ENCODE results near the gene GLRA1.

GLRA1 gene

DNA sequence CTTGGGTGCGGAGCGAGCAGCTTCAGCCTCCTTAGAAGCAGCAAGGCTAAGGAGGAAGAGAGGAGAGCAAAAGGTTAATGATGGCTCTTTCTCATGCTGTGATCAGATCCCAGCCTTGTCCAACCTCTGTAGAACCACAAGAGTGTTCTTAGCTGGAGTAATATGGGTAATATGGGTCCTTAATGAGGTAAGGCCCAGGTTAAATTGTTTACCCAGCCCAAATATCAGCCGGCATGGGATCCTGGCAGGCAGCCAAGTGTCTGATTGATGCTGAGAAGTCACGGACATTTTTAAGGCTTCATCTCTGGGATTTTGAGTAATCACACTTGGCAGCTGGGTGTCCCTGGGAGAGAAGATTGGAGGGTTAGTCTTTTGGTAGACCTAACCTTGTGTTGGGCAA lies 32.3 kb downstream of the GLRA1 start:
- DNase-seq (ENCODE audit: low read depth in 1 of 2, low spot score in 1 of 2): no peak
- no peak for TF ChIP-seq JUND (IDR thresholded peaks at IDR 0.05; ENCODE audit: low read depth)
- in situ Hi-C loops (cut with HindIII; ENCODE audit: low pct_unique_long_range_greater_than_20kb, low sequenced_read_pairs): no loop called here

DNA sequence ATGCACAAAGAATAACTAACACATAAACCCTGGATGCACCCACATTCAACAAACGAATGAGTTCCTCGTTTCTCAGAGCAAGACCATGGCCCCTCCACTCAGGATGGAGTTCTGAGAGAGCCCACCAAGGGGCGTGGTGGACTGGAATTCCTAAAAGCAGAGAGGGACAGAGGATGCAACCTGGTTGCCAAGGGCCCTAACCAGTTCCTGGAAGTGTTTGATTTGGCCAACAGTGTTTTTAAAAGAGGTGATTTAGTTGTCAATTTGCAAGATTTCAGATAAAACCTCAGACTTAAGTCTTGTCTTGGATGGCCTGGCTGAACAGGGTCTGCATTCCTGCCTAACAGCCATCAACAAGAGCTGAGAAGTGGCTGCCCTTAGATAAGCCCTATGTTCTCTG lies 34.4 kb downstream of the GLRA1 start:
- no peak for TF ChIP-seq JUND (IDR thresholded peaks at IDR 0.05; ENCODE audit: low read depth)
- in situ Hi-C loops (cut with HindIII; ENCODE audit: low pct_unique_long_range_greater_than_20kb, low sequenced_read_pairs): no loop called here
- no peak for DNase-seq (ENCODE audit: low read depth in 1 of 2, low spot score in 1 of 2)

DNA sequence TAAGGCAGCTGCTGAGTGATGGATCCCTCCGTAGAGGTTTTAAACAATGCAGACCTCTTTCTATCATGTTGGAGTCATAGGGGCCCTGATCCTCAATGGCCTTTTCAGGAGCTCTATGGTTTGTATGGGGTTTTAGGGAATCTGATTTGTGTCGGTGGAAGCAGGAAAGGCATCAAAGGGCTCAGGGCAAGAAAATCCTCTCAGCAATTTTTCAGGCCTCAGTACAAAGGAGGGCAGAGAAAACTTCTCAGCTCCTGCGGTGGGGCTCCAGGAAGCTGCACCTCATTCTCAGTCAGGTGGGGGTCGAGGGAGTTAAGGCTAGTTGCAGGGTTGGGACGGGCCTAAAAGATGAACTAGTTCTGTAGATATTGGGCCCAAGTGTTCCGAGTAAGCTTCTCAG lies 35.0 kb downstream of the GLRA1 start:
- in situ Hi-C loops (cut with HindIII; ENCODE audit: low pct_unique_long_range_greater_than_20kb, low sequenced_read_pairs): no loop called here
- TF ChIP-seq JUND (IDR thresholded peaks at IDR 0.05; ENCODE audit: low read depth): no peak
- DNase-seq (ENCODE audit: low read depth in 1 of 2, low spot score in 1 of 2): no peak

DNA sequence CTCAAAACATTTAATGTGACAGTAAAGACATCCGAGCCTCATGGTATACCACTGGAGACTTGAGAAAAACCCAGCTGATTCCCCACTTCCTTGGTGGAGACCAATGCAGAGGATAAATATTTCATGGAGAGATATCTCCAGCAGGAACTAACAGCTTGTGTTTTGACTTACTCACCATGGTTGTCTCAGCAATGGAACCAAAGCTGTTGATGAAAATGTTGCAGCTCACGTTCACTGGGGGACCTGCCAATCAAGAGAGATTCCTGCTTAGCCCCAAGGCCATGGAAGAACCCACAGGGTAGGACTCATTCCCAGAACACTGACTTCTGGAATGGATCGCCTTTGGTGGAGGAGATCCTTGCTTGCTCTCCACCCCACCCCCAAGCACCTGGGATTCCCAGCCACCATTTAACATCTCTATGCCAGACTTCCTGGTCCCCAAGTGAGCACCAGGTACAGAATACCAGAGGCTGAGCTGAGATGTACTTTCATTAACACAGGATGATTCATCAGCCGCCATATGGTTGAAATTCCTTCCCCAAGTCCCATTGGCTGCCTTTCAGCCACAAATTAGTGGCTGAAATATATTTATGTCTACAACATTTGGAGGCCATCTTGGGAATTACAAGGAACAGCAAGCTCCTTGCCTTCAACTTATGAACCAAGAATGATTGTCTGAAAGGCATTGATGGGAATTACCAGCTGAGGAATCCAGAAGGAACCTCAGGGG lies 37.9 kb downstream of the GLRA1 start:
- DNase-seq (ENCODE audit: low read depth in 1 of 2, low spot score in 1 of 2): no peak
- in situ Hi-C loops (cut with HindIII; ENCODE audit: low pct_unique_long_range_greater_than_20kb, low sequenced_read_pairs): no loop called here
- no peak for TF ChIP-seq JUND (IDR thresholded peaks at IDR 0.05; ENCODE audit: low read depth)

DNA sequence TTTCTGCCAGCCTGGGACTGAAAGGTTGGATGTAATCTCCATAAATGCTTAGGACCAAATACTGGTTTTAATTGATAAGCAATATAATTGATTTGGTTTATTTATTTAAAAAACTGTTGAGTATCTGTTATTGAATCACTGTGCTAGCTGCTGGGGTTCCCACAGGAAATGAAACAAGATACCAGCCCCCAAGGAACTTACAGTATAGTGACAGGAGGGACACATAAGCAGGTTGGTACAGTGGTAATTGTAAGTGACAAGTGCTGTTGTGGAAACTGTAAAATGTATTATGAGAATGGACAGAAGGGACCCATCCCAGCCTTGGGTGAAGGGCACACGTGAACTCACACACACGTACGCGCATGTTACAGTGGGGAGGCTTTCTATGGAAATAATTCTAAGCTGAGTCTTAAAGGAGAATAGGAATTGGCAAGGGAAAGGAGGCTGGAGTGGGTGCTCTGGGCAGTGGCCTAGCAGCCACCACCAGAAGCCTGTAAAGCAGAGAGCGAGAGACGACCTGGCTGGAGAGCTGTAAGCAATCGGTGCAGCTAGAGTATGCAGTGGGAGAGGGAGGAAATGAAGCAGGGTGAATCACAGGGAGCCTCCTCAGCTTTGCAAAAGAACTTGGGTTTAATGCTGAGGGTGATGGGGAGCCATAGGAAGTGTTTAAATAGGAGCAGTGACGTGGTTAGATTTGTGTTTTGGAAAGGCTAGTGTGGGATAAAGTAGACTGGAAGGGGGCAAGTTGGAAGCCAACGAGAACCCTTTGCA lies 39.3 kb downstream of the GLRA1 start:
- no peak for TF ChIP-seq JUND (IDR thresholded peaks at IDR 0.05; ENCODE audit: low read depth)
- in situ Hi-C loops (cut with HindIII; ENCODE audit: low pct_unique_long_range_greater_than_20kb, low sequenced_read_pairs): no loop called here
- no peak for DNase-seq (ENCODE audit: low read depth in 1 of 2, low spot score in 1 of 2)

DNA sequence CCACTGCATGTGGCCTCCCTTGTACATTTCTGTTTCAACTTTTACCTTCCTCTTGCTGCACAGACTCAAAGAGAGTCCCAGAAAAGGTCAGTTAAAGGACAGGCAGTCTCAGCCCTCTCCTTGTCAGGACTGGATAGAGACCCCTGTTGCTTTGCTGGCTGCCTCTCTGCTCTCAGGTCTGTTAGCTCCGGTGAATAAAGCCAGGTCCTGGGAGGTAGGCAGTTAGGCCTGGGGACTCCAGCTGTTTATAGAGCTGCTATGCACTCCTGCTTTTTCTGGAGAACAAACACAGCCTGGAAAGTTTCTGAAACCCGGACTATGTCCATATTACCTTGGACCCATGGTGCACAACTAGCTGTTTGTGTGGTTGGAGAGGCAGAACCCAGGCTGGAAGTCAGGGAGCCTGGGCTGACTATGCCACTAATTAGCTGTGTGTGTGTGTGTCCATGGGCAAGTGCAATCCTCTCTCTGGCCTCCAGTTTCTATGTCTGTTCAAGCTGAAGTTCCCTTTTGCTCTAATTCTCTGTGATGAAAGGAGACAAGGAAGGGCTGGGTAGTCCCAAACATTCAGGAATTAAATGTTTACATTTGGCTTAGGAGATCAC lies 42.9 kb downstream of the GLRA1 start:
- DNase-seq (ENCODE audit: low read depth in 1 of 2, low spot score in 1 of 2): no peak
- TF ChIP-seq JUND (IDR thresholded peaks at IDR 0.05; ENCODE audit: low read depth): no peak
- in situ Hi-C loops (cut with HindIII; ENCODE audit: low pct_unique_long_range_greater_than_20kb, low sequenced_read_pairs): no loop called here

DNA sequence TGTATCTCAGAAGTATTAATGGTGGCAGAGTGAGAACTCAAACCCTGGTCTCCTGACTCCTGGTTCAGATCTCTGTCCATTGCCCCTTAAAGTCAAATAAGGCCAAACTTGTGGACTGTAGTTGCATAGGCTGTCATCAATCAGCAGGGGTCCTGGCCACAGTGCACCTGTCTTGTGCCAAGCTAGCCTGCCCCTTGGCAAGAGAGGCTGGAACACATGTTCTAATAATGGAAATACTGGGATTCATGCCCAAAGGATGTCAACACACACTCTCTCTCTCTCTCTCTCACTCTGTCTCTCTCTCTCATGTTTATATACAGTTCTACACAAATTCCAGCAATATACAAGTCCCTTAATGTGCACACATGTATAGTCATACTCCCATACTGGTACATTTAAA lies 44.3 kb downstream of the GLRA1 start:
- no peak for DNase-seq (ENCODE audit: low read depth in 1 of 2, low spot score in 1 of 2)
- TF ChIP-seq JUND (IDR thresholded peaks at IDR 0.05; ENCODE audit: low read depth): no peak
- in situ Hi-C loops (cut with HindIII; ENCODE audit: low pct_unique_long_range_greater_than_20kb, low sequenced_read_pairs): no loop called here

DNA sequence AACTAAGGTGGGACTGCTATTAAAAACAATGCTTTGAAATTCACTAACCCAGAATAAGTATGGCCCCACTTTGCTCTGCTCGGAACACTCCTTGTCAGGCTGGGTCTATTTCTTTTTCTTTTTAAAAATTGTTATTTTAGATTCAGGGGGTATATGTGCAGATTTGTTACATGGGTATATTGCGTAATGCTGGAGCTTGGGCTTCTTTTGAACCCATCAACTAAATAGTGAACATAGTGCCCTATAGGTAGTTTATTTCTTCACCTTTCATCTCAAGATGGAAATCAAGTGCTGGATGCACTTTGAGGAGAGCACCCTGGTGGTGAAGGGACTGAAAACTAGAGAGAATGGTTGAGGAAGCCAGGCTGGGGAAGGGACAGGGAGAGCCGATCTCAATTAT lies 51.0 kb downstream of the GLRA1 start:
- no peak for TF ChIP-seq JUND (IDR thresholded peaks at IDR 0.05; ENCODE audit: low read depth)
- no peak for DNase-seq (ENCODE audit: low read depth in 1 of 2, low spot score in 1 of 2)
- in situ Hi-C loops (cut with HindIII; ENCODE audit: low pct_unique_long_range_greater_than_20kb, low sequenced_read_pairs): no loop called here

DNA sequence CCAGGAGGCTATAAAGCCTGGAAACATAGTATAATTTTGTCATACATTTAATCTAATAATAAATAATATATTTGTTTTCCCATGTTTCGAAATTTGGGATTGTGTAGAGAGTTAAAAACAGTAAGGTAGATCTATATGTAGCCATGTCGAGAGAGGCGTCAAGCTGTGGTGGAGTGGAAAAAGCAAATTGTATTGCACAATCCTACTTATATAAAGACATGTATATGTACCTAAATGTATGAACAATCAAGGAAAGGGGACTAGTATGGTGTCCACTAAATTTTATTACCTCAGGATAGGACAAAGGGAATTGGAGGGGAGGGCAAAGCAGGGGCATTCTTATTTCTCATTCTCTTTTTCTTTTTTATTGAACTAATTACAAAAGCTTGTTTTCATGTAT lies 52.0 kb downstream of the GLRA1 start:
- no peak for DNase-seq (ENCODE audit: low read depth in 1 of 2, low spot score in 1 of 2)
- TF ChIP-seq JUND (IDR thresholded peaks at IDR 0.05; ENCODE audit: low read depth): no peak
- in situ Hi-C loops (cut with HindIII; ENCODE audit: low pct_unique_long_range_greater_than_20kb, low sequenced_read_pairs): no loop called here

DNA sequence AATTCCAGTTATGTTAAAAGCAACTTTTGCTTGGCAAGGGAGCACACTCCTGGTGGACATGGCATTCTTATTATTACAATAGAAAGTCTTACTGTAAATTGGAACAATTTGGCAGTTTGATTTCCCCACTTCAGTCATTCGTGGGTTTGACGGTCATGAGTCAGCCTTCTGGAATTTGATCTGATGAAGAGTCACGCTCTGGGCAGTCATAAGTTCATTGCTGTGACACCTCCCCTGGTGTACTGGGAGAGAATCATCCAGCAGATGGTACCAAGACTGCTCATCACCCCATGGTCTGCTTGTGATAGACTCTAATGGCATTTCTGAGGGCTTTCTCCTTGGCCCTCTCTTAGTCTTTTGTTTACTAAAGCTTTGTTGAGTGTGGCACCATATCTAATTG lies 53.8 kb downstream of the GLRA1 start:
- in situ Hi-C loops (cut with HindIII; ENCODE audit: low pct_unique_long_range_greater_than_20kb, low sequenced_read_pairs): no loop called here
- DNase-seq (ENCODE audit: low read depth in 1 of 2, low spot score in 1 of 2): no peak
- no peak for TF ChIP-seq JUND (IDR thresholded peaks at IDR 0.05; ENCODE audit: low read depth)

DNA sequence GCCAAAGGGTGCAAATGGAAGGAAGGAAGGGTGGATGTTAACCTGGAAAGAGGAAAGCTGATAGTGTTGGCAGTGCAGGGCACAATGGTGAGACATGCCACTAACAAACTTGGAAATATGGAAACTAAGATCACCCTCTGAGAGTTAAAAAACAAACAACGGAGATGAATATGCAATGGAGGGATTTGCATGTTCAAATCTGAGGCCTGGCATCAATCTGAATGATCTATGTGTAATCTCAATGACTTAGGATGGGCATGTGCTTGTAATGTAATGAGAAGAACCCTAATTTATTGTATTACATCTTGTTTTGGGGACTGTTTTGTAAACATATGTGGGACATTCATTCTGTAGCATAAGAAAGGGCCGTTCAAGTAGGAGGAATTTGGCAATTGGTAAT lies 54.4 kb downstream of the GLRA1 start:
- no peak for DNase-seq (ENCODE audit: low read depth in 1 of 2, low spot score in 1 of 2)
- in situ Hi-C loops (cut with HindIII; ENCODE audit: low pct_unique_long_range_greater_than_20kb, low sequenced_read_pairs): no loop called here
- no peak for TF ChIP-seq JUND (IDR thresholded peaks at IDR 0.05; ENCODE audit: low read depth)

DNA sequence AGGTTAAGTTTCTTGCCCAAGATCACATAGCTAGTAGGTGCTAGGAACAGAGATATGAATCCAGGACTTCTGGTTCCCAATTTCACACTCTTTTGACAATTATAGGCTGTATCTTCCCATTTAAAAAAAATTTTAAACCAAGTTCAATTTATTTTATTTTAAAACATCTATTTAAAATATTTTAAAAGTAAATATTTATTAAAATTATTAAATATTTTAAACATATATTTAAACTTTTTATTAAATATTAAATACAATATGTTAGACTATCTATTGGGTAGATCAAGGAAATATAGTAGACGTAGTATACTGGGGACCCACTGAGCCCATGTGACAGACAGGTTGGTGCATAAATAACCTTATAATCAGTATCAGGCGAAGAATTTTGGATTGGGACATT lies 54.8 kb downstream of the GLRA1 start:
- DNase-seq (ENCODE audit: low read depth in 1 of 2, low spot score in 1 of 2): no peak
- no peak for TF ChIP-seq JUND (IDR thresholded peaks at IDR 0.05; ENCODE audit: low read depth)
- in situ Hi-C loops (cut with HindIII; ENCODE audit: low pct_unique_long_range_greater_than_20kb, low sequenced_read_pairs): no loop called here

DNA sequence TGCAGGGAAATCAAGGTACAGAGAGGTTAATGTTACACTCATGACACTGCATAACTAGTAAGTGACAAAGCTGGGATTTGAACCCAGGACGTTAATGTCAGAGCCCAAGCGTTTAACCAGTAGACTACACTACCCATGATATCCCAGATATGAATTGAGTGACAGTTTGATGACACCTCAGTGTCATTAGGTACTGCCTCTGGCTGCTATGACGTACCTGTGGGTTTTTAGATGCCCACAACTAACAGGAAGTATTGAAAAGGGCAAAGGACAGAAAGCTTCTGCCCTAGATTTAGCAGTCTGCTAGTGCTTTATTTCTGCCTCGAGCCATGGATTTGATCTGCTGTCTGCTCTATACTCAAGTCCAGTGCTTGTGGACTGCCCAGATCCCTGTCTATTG lies 56.2 kb downstream of the GLRA1 start:
- in situ Hi-C loops (cut with HindIII; ENCODE audit: low pct_unique_long_range_greater_than_20kb, low sequenced_read_pairs): no loop called here
- no peak for DNase-seq (ENCODE audit: low read depth in 1 of 2, low spot score in 1 of 2)
- TF ChIP-seq JUND (IDR thresholded peaks at IDR 0.05; ENCODE audit: low read depth): no peak

All from T47D (cell line).